ENCODE data around the gene ETV6. TPM values are rescaled to one million over a fixed set of nuclear protein-coding genes. Genes with fewer than 3 reads are reported as not detected.

The ETV6 gene
- total and polyA plus RNA-seq, 9 of the 15 experiments (the other 6 are each of a cell fraction or from before 2014, with no cell fraction given) = 0.81 to 12.7 (median 4.1) TPM

DNA sequence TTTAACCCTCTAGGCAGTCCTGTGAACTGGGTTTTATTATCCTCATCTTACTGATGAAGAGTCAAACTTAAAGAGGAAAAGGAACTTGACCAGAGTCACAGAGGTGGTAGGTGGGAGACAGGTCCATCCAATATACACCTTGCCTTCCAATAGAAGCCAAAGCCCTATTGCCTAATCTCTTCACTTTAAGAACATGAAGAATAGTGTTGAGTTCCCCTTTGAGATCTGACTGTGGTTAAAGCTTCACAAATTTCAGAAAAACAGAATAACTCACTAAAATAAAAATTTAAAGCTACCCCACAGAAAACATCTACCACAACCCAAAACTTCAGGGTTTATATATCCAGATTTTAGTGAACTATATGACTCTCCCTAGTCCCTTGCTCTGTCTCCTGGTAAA is 115.4 kb downstream of the ETV6 start:
- no peak for DNase-seq (ENCODE audit: extremely low read depth in 1 of 4, low spot score in 3 of 4)
- Histone ChIP-seq H4K20me1 (replicated peaks; ENCODE audit: control insufficient read depth, insufficient read depth, low read length) (no peaks in the 10 kb centered on the region), H3K9ac (ENCODE audit: insufficient read depth in 1 of 2, low read depth in 2 of 2, low read length in 2 of 2) (no peak overlapping the region), H3K9me1 (ENCODE audit: control insufficient read depth, insufficient read depth, low read length) (no peaks in the 10 kb centered on the region), H3K9me3 (replicated peaks; ENCODE audit: control insufficient read depth, insufficient read depth, low read depth, low read length) (no peaks in the 10 kb centered on the region), H3K4me3 (no peak overlapping the region), H3K27me3 (ENCODE audit: control insufficient read depth in 2 of 2, insufficient read depth in 2 of 2, low read length in 2 of 2) (no peaks in the 10 kb centered on the region), H3K4me2 (ENCODE audit: insufficient read depth, low read length) (no peak overlapping the region), H3K27ac (ENCODE audit: extremely low read depth, low read depth, low read length) (no peak overlapping the region), H3K4me1 (replicated peaks in 1 of 2; ENCODE audit: control insufficient read depth in 2 of 2, insufficient read depth in 2 of 2, low read length in 2 of 2) (peaks cover 0 to 4% of the 10 kb centered on the region in 2 experiments; a peak in 1 of 5 replicates), H2AFZ (ENCODE audit: low read depth, low read length) (no peak overlapping the region), H3K36me3 (ENCODE audit: control insufficient read depth, insufficient read depth, low read length) (no peaks in the 10 kb centered on the region), H3K79me2 (ENCODE audit: control insufficient read depth, insufficient read depth, low read length) (no peaks in the 10 kb centered on the region)
- in situ Hi-C loops (cut with MboI) = no loop called here
- no peak for FAIRE-seq
- POLR2A ChIA-PET = no interaction called here
- CTCF ChIA-PET (ENCODE audit: low intra/inter-chr PET ratio) = no interaction called here
- ATAC-seq = no peak
- BruUV-seq (replicated peaks) = no TSS peak
- TF ChIP-seq ZNF444 (CRISPR knock-in tag; IDR thresholded peaks at IDR 0.05) = no peak
- TF ChIP-seq, protein P1, sequence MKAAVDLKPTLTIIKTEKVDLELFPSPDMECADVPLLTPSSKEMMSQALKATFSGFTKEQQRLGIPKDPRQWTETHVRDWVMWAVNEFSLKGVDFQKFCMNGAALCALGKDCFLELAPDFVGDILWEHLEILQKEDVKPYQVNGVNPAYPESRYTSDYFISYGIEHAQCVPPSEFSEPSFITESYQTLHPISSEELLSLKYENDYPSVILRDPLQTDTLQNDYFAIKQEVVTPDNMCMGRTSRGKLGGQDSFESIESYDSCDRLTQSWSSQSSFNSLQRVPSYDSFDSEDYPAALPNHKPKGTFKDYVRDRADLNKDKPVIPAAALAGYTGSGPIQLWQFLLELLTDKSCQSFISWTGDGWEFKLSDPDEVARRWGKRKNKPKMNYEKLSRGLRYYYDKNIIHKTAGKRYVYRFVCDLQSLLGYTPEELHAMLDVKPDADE (conservative IDR thresholded peaks at IDR 0.05; ENCODE audit: control insufficient read depth, low read depth, low read length) = no peak
- TF ChIP-seq, protein P2, sequence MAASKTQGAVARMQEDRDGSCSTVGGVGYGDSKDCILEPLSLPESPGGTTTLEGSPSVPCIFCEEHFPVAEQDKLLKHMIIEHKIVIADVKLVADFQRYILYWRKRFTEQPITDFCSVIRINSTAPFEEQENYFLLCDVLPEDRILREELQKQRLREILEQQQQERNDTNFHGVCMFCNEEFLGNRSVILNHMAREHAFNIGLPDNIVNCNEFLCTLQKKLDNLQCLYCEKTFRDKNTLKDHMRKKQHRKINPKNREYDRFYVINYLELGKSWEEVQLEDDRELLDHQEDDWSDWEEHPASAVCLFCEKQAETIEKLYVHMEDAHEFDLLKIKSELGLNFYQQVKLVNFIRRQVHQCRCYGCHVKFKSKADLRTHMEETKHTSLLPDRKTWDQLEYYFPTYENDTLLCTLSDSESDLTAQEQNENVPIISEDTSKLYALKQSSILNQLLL (CRISPR knock-in tag; IDR thresholded peaks at IDR 0.05; ENCODE audit: borderline replicate concordance) = no peak
- no peak for TF ChIP-seq TAF15 (IDR thresholded peaks at IDR 0.05; ENCODE audit: low read depth, low read length)
- no peak for TF ChIP-seq POLR2G (IDR thresholded peaks at IDR 0.05; ENCODE audit: low read depth, low read length)
- TF ChIP-seq, protein P3, sequence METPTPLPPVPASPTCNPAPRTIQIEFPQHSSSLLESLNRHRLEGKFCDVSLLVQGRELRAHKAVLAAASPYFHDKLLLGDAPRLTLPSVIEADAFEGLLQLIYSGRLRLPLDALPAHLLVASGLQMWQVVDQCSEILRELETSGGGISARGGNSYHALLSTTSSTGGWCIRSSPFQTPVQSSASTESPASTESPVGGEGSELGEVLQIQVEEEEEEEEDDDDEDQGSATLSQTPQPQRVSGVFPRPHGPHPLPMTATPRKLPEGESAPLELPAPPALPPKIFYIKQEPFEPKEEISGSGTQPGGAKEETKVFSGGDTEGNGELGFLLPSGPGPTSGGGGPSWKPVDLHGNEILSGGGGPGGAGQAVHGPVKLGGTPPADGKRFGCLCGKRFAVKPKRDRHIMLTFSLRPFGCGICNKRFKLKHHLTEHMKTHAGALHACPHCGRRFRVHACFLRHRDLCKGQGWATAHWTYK (CRISPR knock-in tag; IDR thresholded peaks at IDR 0.05) = no peak
- no peak for TF ChIP-seq MCM5 (IDR thresholded peaks at IDR 0.05; ENCODE audit: low read depth)
- TF ChIP-seq, protein P4, sequence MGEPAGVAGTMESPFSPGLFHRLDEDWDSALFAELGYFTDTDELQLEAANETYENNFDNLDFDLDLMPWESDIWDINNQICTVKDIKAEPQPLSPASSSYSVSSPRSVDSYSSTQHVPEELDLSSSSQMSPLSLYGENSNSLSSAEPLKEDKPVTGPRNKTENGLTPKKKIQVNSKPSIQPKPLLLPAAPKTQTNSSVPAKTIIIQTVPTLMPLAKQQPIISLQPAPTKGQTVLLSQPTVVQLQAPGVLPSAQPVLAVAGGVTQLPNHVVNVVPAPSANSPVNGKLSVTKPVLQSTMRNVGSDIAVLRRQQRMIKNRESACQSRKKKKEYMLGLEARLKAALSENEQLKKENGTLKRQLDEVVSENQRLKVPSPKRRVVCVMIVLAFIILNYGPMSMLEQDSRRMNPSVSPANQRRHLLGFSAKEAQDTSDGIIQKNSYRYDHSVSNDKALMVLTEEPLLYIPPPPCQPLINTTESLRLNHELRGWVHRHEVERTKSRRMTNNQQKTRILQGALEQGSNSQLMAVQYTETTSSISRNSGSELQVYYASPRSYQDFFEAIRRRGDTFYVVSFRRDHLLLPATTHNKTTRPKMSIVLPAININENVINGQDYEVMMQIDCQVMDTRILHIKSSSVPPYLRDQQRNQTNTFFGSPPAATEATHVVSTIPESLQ (CRISPR knock-in tag; IDR thresholded peaks at IDR 0.05) = no peak
- TF ChIP-seq ZBED1 (IDR thresholded peaks at IDR 0.05) = no peak
- TF ChIP-seq CREBBP (IDR thresholded peaks at IDR 0.05; ENCODE audit: low read depth, low read length) = no peak
- no peak for TF ChIP-seq TEAD2 (tag; IDR thresholded peaks at IDR 0.05)
- TF ChIP-seq, protein P5, sequence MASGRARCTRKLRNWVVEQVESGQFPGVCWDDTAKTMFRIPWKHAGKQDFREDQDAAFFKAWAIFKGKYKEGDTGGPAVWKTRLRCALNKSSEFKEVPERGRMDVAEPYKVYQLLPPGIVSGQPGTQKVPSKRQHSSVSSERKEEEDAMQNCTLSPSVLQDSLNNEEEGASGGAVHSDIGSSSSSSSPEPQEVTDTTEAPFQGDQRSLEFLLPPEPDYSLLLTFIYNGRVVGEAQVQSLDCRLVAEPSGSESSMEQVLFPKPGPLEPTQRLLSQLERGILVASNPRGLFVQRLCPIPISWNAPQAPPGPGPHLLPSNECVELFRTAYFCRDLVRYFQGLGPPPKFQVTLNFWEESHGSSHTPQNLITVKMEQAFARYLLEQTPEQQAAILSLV (tag; IDR thresholded peaks at IDR 0.05) = no peak
- intact Hi-C loops (cut with micrococcal nuclease) = no loop called here
